RWPE1 (cell line): ENCODE measurements around the gene ZCCHC14.

Experiments used
- CTCF ChIA-PET: fragments of 350-600 bp; sonication (Branson Sonifier 250); formaldehyde crosslinking; extraction: SDS; loops from one replicate; lab custom pipeline; 2021; lab: Yijun Ruan, JAX
- POLR2A ChIA-PET: fragments of 400-600 bp; formaldehyde crosslinking; extraction: SDS; loops from one replicate; lab custom pipeline; 2020; ENCODE audit warnings: antibody characterized with exemption; ENCODE audit not compliant: low non-redundant PET; lab: Yijun Ruan, JAX
- DNase-seq: peaks from one replicate; pipeline ENCODE4 v3.0.0; 2012; ENCODE audit warnings: low spot score
- H3K27ac ChIP-seq: fragments of 450-650 bp; 2 replicates; pipeline ENCODE4 v1.5.1; 2017
- TF ChIP-seq, protein P1 (sequence below): fragments of 450-650 bp; conservative IDR thresholded peaks from 2 replicates; pipeline ENCODE4 v1.5.1; 2017; ENCODE audit warnings: low read depth, mild to moderate bottlenecking

The ZCCHC14 gene

GRCh38 chr16:87459833-87460232 is 33.0 kb downstream of the ZCCHC14 start:
- no peak for DNase-seq
- CTCF ChIA-PET: interaction anchor here (0.9 kb wide), 2 partner anchors 12 to 50 kb away, joined by 4 read pairs; no protein-coding TSS in a partner anchor
- POLR2A ChIA-PET: no interaction called here
- TF ChIP-seq, protein P1, sequence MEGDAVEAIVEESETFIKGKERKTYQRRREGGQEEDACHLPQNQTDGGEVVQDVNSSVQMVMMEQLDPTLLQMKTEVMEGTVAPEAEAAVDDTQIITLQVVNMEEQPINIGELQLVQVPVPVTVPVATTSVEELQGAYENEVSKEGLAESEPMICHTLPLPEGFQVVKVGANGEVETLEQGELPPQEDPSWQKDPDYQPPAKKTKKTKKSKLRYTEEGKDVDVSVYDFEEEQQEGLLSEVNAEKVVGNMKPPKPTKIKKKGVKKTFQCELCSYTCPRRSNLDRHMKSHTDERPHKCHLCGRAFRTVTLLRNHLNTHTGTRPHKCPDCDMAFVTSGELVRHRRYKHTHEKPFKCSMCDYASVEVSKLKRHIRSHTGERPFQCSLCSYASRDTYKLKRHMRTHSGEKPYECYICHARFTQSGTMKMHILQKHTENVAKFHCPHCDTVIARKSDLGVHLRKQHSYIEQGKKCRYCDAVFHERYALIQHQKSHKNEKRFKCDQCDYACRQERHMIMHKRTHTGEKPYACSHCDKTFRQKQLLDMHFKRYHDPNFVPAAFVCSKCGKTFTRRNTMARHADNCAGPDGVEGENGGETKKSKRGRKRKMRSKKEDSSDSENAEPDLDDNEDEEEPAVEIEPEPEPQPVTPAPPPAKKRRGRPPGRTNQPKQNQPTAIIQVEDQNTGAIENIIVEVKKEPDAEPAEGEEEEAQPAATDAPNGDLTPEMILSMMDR: no peak
- H3K27ac ChIP-seq: no peak overlapping the region

GRCh38 chr16:87459027-87459426 is 33.8 kb downstream of the ZCCHC14 start:
- no peak for DNase-seq
- TF ChIP-seq, protein P1: no peak
- H3K27ac ChIP-seq: peak overlapping the region; percentile 82
- POLR2A ChIA-PET: no interaction called here
- CTCF ChIA-PET: no interaction called here

DNA sequence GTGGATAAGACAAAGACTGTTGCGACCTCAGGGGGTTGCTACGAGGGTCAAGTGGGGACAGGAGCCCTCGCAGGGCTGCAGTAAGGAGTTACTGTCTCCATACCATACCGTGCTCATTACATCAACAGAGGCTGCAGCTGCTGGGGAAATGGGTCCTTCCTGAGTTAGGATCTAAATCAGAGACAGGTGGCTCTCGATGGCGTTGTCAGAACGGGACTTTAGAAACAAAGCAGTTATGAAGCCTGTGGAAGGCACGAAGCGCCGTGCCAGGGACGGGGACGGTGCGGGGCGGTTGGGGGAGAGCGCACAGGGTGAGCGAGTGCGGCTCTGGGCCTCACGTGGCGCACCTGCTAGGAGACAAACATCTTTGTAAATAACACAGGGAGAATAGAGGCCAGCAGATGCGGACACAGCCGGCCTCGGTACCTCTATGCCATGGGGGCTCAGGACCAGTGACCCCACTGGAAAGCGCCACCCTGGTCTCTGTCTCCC is 34.4 kb downstream of the ZCCHC14 start:
- DNase-seq: no peak
- TF ChIP-seq, protein P1: no peak
- peak overlapping the region; percentile 82 for H3K27ac ChIP-seq
- POLR2A ChIA-PET: no interaction called here
- CTCF ChIA-PET: no interaction called here

- CTCF ChIA-PET: interaction anchor here (1.4 kb wide), 1 partner anchor 179 kb away, joined by 3 read pairs; no protein-coding TSS in a partner anchor
- POLR2A ChIA-PET: no interaction called here
- TF ChIP-seq, protein P1: no peak
- DNase-seq: peak; percentile 91
- peak overlapping the region; percentile 82 for H3K27ac ChIP-seq
Measured at GRCh38 chr16:87457709-87458423, 35.0 kb downstream of the ZCCHC14 start.

GRCh38 chr16:87457061-87457611 is 35.7 kb downstream of the ZCCHC14 start:
- H3K27ac ChIP-seq: peak overlapping the region; percentile 72
- peak; percentile 36 for DNase-seq
- POLR2A ChIA-PET: no interaction called here
- TF ChIP-seq, protein P1: no peak
- CTCF ChIA-PET: interaction anchor here (1.4 kb wide), 1 partner anchor 179 kb away, joined by 3 read pairs; no protein-coding TSS in a partner anchor

GRCh38 chr16:87454391-87454790 is 38.4 kb downstream of the ZCCHC14 start:
- TF ChIP-seq, protein P1: no peak
- no peak for DNase-seq
- H3K27ac ChIP-seq: no peak overlapping the region
- ChIA-PET CTCF (no interaction called here), POLR2A (no interaction called here)
